Liver (tissue), 9 donors: ENCODE data around the gene CELF2. TPM values are rescaled to one million over a fixed set of nuclear protein-coding genes. Genes with fewer than 3 reads are reported as not detected.

Experiments used
- DNase-seq: peaks from one replicate; pipeline ENCODE4 v3.0.0-alpha.2; 2017; ENCODE audit warnings: low spot score
- H3K27ac ChIP-seq, 2 donors: one replicate each; pipeline ENCODE4 v1.7.0; 2013; ENCODE audit warnings: inconsistent platforms in 2 of 2, low read length in 2 of 2, control low read depth in 1 of 2, low read depth in 1 of 2, mild to moderate bottlenecking in 1 of 2
- H3K27me3 ChIP-seq, 4 donors: one replicate each; pipeline versions ENCODE4 v1.6.1 to v1.7.0; 2013; ENCODE audit warnings: low read length in 3 of 4, inconsistent platforms in 1 of 4, mild to moderate bottlenecking in 1 of 4, moderate library complexity in 1 of 4; ENCODE audit not compliant: control insufficient read depth in 4 of 4, insufficient read depth in 4 of 4
- H3K36me3 ChIP-seq, 4 donors: one replicate each; pipeline versions ENCODE4 v1.6.1 to v1.7.0; 2013; ENCODE audit warnings: low read length in 3 of 4, mild to moderate bottlenecking in 3 of 4, low read depth in 1 of 4, moderate library complexity in 1 of 4; ENCODE audit not compliant: control insufficient read depth in 4 of 4, insufficient read depth in 3 of 4
- H3K4me1 ChIP-seq, 4 donors: one replicate each; pipeline versions ENCODE4 v1.6.1 to v1.7.0; 2013; ENCODE audit warnings: low read length in 3 of 4, mild to moderate bottlenecking in 3 of 4, moderate library complexity in 1 of 4; ENCODE audit not compliant: control insufficient read depth in 4 of 4, insufficient read depth in 4 of 4
- H3K4me3 ChIP-seq, 3 donors: one replicate each; pipeline versions ENCODE4 v1.6.1 to v1.7.0; 2013; ENCODE audit warnings: low read length in 3 of 3, control low read depth in 1 of 3, low read depth in 1 of 3, mild to moderate bottlenecking in 1 of 3
- H3K9ac ChIP-seq, 2 donors: one replicate each; pipeline ENCODE4 v1.7.0; 2013; ENCODE audit warnings: low read length in 2 of 2, mild to moderate bottlenecking in 2 of 2, moderate library complexity in 2 of 2, control low read depth in 1 of 2, low read depth in 1 of 2
- H3K9me3 ChIP-seq, 4 donors: one replicate each; pipeline versions ENCODE4 v1.6.1 to v1.7.0; 2013; ENCODE audit warnings: low read length in 3 of 4; ENCODE audit not compliant: control insufficient read depth in 4 of 4
- ATF3 ChIP-seq: IDR thresholded peaks from 2 replicates; pipeline ENCODE4 v1.6.1; 2016; ENCODE audit warnings: antibody characterized with exemption
- EGR1 ChIP-seq, 2 donors: IDR thresholded peaks; 2 replicates each; pipeline ENCODE4 v1.6.1; 2016 to 2018; ENCODE audit warnings: antibody characterized with exemption in 2 of 2, low read depth in 2 of 2
- FOXA1 ChIP-seq: IDR thresholded peaks from 2 replicates; pipeline ENCODE4 v1.6.1; 2016; ENCODE audit warnings: antibody characterized with exemption
- FOXA2 ChIP-seq: IDR thresholded peaks from 2 replicates; pipeline ENCODE4 v1.6.1; 2016; ENCODE audit warnings: antibody characterized with exemption
- GABPA ChIP-seq, 2 donors: IDR thresholded peaks in 1 of 2; conservative IDR thresholded peaks in 1 of 2; 2 replicates each; pipeline ENCODE4 v1.6.1; 2016; ENCODE audit warnings: antibody characterized with exemption in 2 of 2, mild to moderate bottlenecking in 1 of 2, moderate library complexity in 1 of 2
- HNF4A ChIP-seq, 2 donors: conservative IDR thresholded peaks; 2 replicates each; pipeline ENCODE4 v1.6.1; 2016; ENCODE audit warnings: antibody characterized with exemption in 2 of 2, mild to moderate bottlenecking in 2 of 2
- HNF4G ChIP-seq: IDR thresholded peaks from 2 replicates; pipeline ENCODE4 v1.6.1; 2016; ENCODE audit warnings: antibody characterized with exemption
- NR2F2 ChIP-seq: IDR thresholded peaks from 2 replicates; pipeline ENCODE4 v1.6.1; 2016; ENCODE audit warnings: antibody characterized with exemption
- RAD21 ChIP-seq, 2 donors: IDR thresholded peaks; 2 replicates each; pipeline ENCODE4 v1.6.1; 2016; ENCODE audit warnings: antibody characterized with exemption in 2 of 2, mild to moderate bottlenecking in 2 of 2
- RXRA ChIP-seq, 2 donors: IDR thresholded peaks; 2 replicates each; pipeline ENCODE4 v1.6.1; 2017 to 2018; ENCODE audit warnings: antibody characterized with exemption in 2 of 2, mild to moderate bottlenecking in 1 of 2
- SP1 ChIP-seq: IDR thresholded peaks from 2 replicates; pipeline ENCODE4 v1.6.1; 2018; ENCODE audit warnings: antibody characterized with exemption, mild to moderate bottlenecking
- TAF1 ChIP-seq: conservative IDR thresholded peaks from 2 replicates; pipeline ENCODE4 v1.6.1; 2016; ENCODE audit warnings: antibody characterized with exemption, mild to moderate bottlenecking
- YY1 ChIP-seq: IDR thresholded peaks from 2 replicates; pipeline ENCODE4 v1.6.1; 2016; ENCODE audit warnings: antibody characterized with exemption, mild to moderate bottlenecking
- ZBTB33 ChIP-seq: IDR thresholded peaks from 2 replicates; pipeline ENCODE4 v1.6.1; 2016; ENCODE audit warnings: antibody characterized with exemption
- WGBS: extraction: QIAGEN DNeasy Blood & Tissue Kit; methylation state at CpG from one replicate; pipeline ENCODE4 v1.1.7; 2013; 5-methylcytosine and 5-hydroxymethylcytosine counted together
- polyA plus RNA-seq, 2 donors: library from polyadenylated mRNA; stranded (reverse) in 1 of 2; unstranded in 1 of 2; fragments of 200-250 nt in 1 of 2; fragments of >200 nt in 1 of 2; fragmentation: Nextera tagmentation in 1 of 2; extraction: Ambion mirVana in 1 of 2; gene quantifications; one replicate each; pipeline versions ENCODE4 v1.2.1 to v1.2.3, GENCODE V29; 2013 to 2015
- total RNA-seq, 2 donors: library from RNA; depleted of rRNA; stranded (reverse); fragments of >200 nt; gene quantifications; one replicate each; pipeline ENCODE4 v1.2.3, GENCODE V29; 2014
- TF ChIP-seq, protein P1 (sequence below): IDR thresholded peaks from 2 replicates; pipeline ENCODE4 v1.6.1; 2016; ENCODE audit warnings: antibody characterized with exemption
- TF ChIP-seq, protein P2 (sequence below): fragments of 150-350 bp; IDR thresholded peaks from 2 replicates; pipeline ENCODE4 v1.5.1; 2017; ENCODE audit warnings: improper control_type of control experiment, low read depth, low read length; ENCODE audit not compliant: missing input control
- donor health status: healthy.
- donor health status: healthy.
- donor health status: healthy.
- donor health status: healthy.
- donor health status: healthy.

CELF2 gene
- total and polyA plus RNA-seq, 4 donors: 1.4 to 8.5 (median 5.6) TPM

DNA sequence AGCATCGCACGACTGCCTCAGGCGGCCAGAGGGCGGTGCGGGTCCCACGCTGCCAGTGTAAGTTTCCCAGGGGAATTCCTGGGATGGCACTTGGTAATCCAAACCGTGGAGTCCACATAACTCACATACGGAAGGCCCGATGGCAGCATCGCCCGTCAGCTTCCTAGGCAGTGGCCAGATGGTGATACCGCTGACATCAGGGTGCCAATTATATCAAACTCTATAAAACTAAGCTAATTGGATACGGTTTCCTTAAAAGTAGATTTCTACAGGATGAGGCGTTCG lies 189.8 kb downstream of the CELF2 start:
- Histone ChIP-seq H3K27me3 (no peaks in the 10 kb centered on the region), H3K36me3 (no peaks in the 10 kb centered on the region), H3K4me3 (no peak overlapping the region), H3K4me1 (no peaks in the 10 kb centered on the region), H3K9me3 (no peaks in the 10 kb centered on the region), H3K27ac (no peak overlapping the region), H3K9ac (no peak overlapping the region)
- TF ChIP-seq SP1 (no peak), GABPA (IDR thresholded peaks at IDR 0.05 in 1 of 2, conservative IDR thresholded peaks at IDR 0.05 in 1 of 2) (no peak), FOXA1 (no peak), ZBTB33 (no peak), FOXA2 (no peak), HNF4A (conservative IDR thresholded peaks at IDR 0.05) (no peak), EGR1 (IDR thresholded peaks at IDR 0.05; ENCODE audit: low read depth in 2 of 2) (no peak), RXRA (IDR thresholded peaks at IDR 0.05) (no peak)
- TF ChIP-seq, protein P1, sequence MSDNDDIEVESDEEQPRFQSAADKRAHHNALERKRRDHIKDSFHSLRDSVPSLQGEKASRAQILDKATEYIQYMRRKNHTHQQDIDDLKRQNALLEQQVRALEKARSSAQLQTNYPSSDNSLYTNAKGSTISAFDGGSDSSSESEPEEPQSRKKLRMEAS: no peak
- TF ChIP-seq, protein P2, sequence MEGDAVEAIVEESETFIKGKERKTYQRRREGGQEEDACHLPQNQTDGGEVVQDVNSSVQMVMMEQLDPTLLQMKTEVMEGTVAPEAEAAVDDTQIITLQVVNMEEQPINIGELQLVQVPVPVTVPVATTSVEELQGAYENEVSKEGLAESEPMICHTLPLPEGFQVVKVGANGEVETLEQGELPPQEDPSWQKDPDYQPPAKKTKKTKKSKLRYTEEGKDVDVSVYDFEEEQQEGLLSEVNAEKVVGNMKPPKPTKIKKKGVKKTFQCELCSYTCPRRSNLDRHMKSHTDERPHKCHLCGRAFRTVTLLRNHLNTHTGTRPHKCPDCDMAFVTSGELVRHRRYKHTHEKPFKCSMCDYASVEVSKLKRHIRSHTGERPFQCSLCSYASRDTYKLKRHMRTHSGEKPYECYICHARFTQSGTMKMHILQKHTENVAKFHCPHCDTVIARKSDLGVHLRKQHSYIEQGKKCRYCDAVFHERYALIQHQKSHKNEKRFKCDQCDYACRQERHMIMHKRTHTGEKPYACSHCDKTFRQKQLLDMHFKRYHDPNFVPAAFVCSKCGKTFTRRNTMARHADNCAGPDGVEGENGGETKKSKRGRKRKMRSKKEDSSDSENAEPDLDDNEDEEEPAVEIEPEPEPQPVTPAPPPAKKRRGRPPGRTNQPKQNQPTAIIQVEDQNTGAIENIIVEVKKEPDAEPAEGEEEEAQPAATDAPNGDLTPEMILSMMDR: no peak
- 90% methylated on average over 15 of the region's 15 CpGs for WGBS
- DNase-seq: no peak

GRCh38 chr10:11208243-11208642 lies 190.6 kb downstream of the CELF2 start:
- 89% methylated on average over 8 of the region's 8 CpGs for WGBS
- H3K36me3 ChIP-seq: no peaks in the 10 kb centered on the region
- TF ChIP-seq ATF3: no peak
- no peak for TF ChIP-seq HNF4A (conservative IDR thresholded peaks at IDR 0.05)
- TF ChIP-seq GABPA (IDR thresholded peaks at IDR 0.05 in 1 of 2, conservative IDR thresholded peaks at IDR 0.05 in 1 of 2): no peak
- TF ChIP-seq SP1: no peak
- no peak for TF ChIP-seq YY1
- no peak for DNase-seq
- H3K4me3 ChIP-seq: no peak overlapping the region
- H3K4me1 ChIP-seq: no peaks in the 10 kb centered on the region
- H3K27ac ChIP-seq: no peak overlapping the region
- no peaks in the 10 kb centered on the region for H3K27me3 ChIP-seq
- no peak overlapping the region for H3K9ac ChIP-seq
- H3K9me3 ChIP-seq: no peaks in the 10 kb centered on the region

DNA sequence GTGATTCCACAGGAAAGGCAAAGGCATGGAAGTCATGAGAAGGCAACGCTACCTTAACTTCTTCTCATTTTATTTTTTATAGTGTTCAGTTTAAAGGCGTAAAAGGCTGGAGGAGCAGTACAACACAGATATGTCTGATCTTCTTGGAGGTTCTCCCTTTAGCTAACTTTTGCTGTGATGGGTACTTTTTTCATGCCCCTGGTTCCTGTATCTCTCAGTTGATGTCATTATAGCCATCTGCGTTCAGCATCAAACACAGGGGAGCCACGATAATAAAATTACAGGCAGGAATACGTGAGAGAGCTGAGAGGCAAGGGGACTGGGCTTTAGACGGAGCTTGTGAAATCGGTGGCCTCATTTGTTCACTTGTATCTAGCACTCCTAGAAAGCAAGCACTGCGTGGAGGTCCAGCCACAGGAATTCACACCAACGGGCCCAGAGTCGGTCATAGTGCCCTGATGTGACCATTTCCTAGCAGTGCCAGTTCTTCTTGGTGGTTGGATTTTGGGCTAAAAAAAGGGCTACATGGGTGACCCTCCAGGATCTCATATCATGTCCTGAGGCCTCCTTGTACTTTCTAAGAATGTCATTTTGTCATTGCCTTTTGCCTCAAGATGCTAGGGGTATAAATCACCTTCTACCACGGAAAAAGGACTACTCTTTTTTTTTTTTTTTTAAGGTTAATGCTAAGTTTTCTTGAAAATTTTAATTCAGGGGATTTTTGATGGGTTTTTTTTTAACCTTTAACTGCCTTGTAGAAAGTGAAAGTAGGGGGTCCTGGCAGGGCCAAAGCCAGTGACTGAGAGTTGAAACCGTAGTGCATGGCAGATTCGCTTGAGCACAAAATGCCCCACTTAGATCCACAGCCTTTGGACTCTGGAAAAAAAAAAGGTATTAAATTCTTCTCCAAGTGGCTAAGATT lies 191.5 kb downstream of the CELF2 start:
- H3K36me3 ChIP-seq: no peaks in the 10 kb centered on the region
- H3K9ac ChIP-seq: no peak overlapping the region
- WGBS: 81% methylated on average over 13 of the region's 13 CpGs
- H3K9me3 ChIP-seq: no peaks in the 10 kb centered on the region
- H3K27ac ChIP-seq: no peak overlapping the region
- no peaks in the 10 kb centered on the region for H3K27me3 ChIP-seq
- no peaks in the 10 kb centered on the region for H3K4me1 ChIP-seq
- no peak for DNase-seq
- no peak overlapping the region for H3K4me3 ChIP-seq
- TF ChIP-seq, protein P1: no peak
- no peak for TF ChIP-seq YY1
- TF ChIP-seq NR2F2: no peak
- TF ChIP-seq, protein P2: no peak
- TF ChIP-seq HNF4A (conservative IDR thresholded peaks at IDR 0.05): no peak
- TF ChIP-seq FOXA1: no peak
- no peak for TF ChIP-seq RXRA (IDR thresholded peaks at IDR 0.05)
- no peak for TF ChIP-seq RAD21 (IDR thresholded peaks at IDR 0.05)
- TF ChIP-seq EGR1 (IDR thresholded peaks at IDR 0.05; ENCODE audit: low read depth in 2 of 2): no peak
- no peak for TF ChIP-seq HNF4G
- no peak for TF ChIP-seq ATF3
- no peak for TF ChIP-seq GABPA (IDR thresholded peaks at IDR 0.05 in 1 of 2, conservative IDR thresholded peaks at IDR 0.05 in 1 of 2)
- no peak for TF ChIP-seq SP1
- TF ChIP-seq TAF1: no peak
